ENCODE results near the gene WNT11.

WNT11 gene

DNA sequence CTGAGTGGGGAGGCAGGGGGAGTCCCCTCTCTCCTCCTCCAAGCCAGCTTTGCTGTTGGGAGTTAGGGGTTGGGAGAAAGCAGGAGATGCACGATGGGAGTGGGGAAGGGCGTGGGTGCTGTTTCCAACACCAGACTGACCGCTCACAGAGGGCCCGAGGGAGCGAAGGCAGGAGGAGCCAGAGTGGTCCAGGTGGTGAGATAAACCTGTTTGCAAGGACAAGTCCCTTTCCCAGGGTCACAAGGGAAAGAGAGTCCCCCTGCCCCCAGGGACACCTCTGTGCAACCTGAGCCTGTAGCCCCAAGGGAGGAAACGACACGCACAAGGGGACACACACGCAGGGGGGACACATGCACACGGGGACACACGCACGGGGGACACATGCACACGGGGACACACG lies 42.2 kb downstream of the WNT11 start:
- H3K9ac ChIP-seq (ENCODE audit: low read length) = no peak overlapping the region
- no peaks in the 10 kb centered on the region for H3K9me3 ChIP-seq (replicated peaks; ENCODE audit: insufficient read depth, low read length)
- DNase-seq = no peak
- no peak overlapping the region for H3K4me3 ChIP-seq (ENCODE audit: low read length)
- no peak for TF ChIP-seq EZH2phosphoT487 (IDR thresholded peaks at IDR 0.05; ENCODE audit: low read length)
- no peak for TF ChIP-seq EZH2 (optimal IDR thresholded peaks at IDR 0.05; ENCODE audit: low read depth, low read length)
- TF ChIP-seq, protein P1, sequence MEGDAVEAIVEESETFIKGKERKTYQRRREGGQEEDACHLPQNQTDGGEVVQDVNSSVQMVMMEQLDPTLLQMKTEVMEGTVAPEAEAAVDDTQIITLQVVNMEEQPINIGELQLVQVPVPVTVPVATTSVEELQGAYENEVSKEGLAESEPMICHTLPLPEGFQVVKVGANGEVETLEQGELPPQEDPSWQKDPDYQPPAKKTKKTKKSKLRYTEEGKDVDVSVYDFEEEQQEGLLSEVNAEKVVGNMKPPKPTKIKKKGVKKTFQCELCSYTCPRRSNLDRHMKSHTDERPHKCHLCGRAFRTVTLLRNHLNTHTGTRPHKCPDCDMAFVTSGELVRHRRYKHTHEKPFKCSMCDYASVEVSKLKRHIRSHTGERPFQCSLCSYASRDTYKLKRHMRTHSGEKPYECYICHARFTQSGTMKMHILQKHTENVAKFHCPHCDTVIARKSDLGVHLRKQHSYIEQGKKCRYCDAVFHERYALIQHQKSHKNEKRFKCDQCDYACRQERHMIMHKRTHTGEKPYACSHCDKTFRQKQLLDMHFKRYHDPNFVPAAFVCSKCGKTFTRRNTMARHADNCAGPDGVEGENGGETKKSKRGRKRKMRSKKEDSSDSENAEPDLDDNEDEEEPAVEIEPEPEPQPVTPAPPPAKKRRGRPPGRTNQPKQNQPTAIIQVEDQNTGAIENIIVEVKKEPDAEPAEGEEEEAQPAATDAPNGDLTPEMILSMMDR (IDR thresholded peaks at IDR 0.05; ENCODE audit: low read length) = no peak
- H3K27me3 ChIP-seq (replicated peaks; ENCODE audit: insufficient read depth, low read length) = no peaks in the 10 kb centered on the region
- H3K9me2 ChIP-seq (replicated peaks; ENCODE audit: insufficient read depth, low read length) = no peaks in the 10 kb centered on the region
- H3K4me1 ChIP-seq (ENCODE audit: low read length) = no peaks in the 10 kb centered on the region
- no peak overlapping the region for H2AFZ ChIP-seq (ENCODE audit: low read length)
- no peak overlapping the region for H3K27ac ChIP-seq (ENCODE audit: low read length)
- no peak overlapping the region for H3K4me2 ChIP-seq (ENCODE audit: low read depth, low read length)
- H3K79me2 ChIP-seq (ENCODE audit: low read length) = no peaks in the 10 kb centered on the region
- no peaks in the 10 kb centered on the region for H3K36me3 ChIP-seq (replicated peaks; ENCODE audit: insufficient read depth, low read length)
- H4K20me1 ChIP-seq (ENCODE audit: insufficient read depth, low read length) = no peaks in the 10 kb centered on the region
- H3F3A ChIP-seq (ENCODE audit: insufficient read depth, low read length) = no peaks in the 10 kb centered on the region

DNA sequence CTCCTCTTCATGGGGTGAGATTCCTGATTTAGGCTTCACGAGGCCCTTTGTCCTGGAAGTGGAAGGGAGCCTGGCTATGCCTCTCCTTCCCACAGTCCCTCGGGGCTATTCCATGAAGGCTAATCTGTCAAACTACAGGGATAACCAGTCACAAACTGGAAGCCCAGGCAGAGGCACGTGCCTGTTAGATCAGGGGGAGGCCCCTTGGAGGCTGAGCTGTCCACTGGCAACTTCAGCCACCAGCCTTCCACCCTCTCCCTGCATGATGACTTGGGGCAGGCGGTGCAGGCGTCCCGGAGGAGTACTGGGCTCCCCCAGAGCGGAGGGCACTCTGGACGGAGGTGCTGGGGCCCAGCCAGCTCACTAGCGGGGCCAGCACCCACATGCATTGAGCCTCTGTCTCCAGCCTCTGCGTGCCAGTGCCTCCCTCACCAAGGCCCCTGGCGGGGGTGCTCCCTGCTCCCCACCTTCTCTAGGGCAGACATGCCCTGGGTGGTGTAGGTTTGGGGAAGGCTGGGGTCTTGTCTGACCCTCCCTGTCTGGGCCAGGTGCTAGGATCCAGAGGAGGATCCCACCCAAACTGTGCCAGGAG lies 42.9 kb downstream of the WNT11 start:
- no peaks in the 10 kb centered on the region for H3F3A ChIP-seq (ENCODE audit: insufficient read depth, low read length)
- no peaks in the 10 kb centered on the region for H3K4me1 ChIP-seq (ENCODE audit: low read length)
- no peaks in the 10 kb centered on the region for H3K9me3 ChIP-seq (replicated peaks; ENCODE audit: insufficient read depth, low read length)
- no peak for DNase-seq
- no peaks in the 10 kb centered on the region for H4K20me1 ChIP-seq (ENCODE audit: insufficient read depth, low read length)
- H3K79me2 ChIP-seq (ENCODE audit: low read length) = no peaks in the 10 kb centered on the region
- H3K27ac ChIP-seq (ENCODE audit: low read length) = no peak overlapping the region
- no peak overlapping the region for H2AFZ ChIP-seq (ENCODE audit: low read length)
- H3K9ac ChIP-seq (ENCODE audit: low read length) = no peak overlapping the region
- H3K4me2 ChIP-seq (ENCODE audit: low read depth, low read length) = no peak overlapping the region
- H3K27me3 ChIP-seq (replicated peaks; ENCODE audit: insufficient read depth, low read length) = no peaks in the 10 kb centered on the region
- H3K9me2 ChIP-seq (replicated peaks; ENCODE audit: insufficient read depth, low read length) = no peaks in the 10 kb centered on the region
- TF ChIP-seq EZH2phosphoT487 (IDR thresholded peaks at IDR 0.05; ENCODE audit: low read length) = no peak
- no peak for TF ChIP-seq EZH2 (optimal IDR thresholded peaks at IDR 0.05; ENCODE audit: low read depth, low read length)
- TF ChIP-seq, protein P1 (IDR thresholded peaks at IDR 0.05; ENCODE audit: low read length) = no peak
- H3K36me3 ChIP-seq (replicated peaks; ENCODE audit: insufficient read depth, low read length) = no peaks in the 10 kb centered on the region
- no peak overlapping the region for H3K4me3 ChIP-seq (ENCODE audit: low read length)

DNA sequence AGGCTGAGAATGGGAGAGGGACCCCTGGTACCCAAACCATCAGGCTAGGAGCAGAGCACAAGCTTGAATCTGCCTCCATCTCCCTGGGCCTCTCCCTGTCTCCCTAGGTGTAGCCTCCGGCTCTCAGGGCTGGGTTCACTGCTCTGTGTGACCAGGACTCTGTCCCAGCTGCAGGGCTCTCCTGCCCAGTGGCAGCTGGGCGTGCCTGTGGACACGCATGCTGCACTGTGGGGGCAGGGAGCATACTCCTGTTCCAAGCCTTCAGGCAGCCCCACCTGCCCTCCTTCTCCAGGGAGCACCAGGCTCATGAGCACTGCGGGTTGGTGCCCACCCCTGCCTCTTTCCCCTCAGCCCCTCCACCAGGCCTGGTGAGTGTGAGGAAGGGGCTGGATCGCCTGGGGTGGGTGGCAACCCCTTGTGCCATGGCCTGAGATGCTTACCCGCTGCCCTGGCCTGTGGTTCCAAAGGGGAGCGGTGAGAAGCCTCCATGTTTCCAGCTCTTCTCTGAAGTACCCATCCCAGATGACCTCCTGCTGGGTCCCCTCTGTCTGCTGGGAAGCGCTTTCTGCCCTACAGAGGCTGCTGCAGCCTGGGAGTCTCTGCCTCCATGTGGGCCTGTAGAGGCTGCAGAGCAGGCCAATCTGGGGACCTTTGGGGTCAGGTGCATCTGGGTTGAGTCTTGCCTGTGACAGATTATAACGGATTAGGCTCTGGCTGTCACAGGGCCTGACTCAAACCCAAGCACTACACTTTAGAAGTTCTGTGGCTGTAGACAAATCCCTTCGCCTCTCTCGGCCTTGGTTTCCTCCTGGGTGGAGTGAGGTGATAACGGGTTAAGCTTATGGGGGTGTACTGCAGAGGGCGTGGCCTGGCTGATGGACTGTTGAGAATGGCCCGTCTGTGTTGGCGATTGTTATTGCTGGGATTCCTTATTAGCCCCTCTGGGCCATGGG lies 43.7 kb downstream of the WNT11 start:
- no peak overlapping the region for H3K9ac ChIP-seq (ENCODE audit: low read length)
- H2AFZ ChIP-seq (ENCODE audit: low read length) = no peak overlapping the region
- no peak overlapping the region for H3K4me2 ChIP-seq (ENCODE audit: low read depth, low read length)
- DNase-seq = no peak
- H3K4me1 ChIP-seq (ENCODE audit: low read length) = no peaks in the 10 kb centered on the region
- no peaks in the 10 kb centered on the region for H3K9me3 ChIP-seq (replicated peaks; ENCODE audit: insufficient read depth, low read length)
- H3K27me3 ChIP-seq (replicated peaks; ENCODE audit: insufficient read depth, low read length) = no peaks in the 10 kb centered on the region
- no peak overlapping the region for H3K4me3 ChIP-seq (ENCODE audit: low read length)
- no peaks in the 10 kb centered on the region for H3K36me3 ChIP-seq (replicated peaks; ENCODE audit: insufficient read depth, low read length)
- no peak overlapping the region for H3K27ac ChIP-seq (ENCODE audit: low read length)
- no peaks in the 10 kb centered on the region for H3F3A ChIP-seq (ENCODE audit: insufficient read depth, low read length)
- TF ChIP-seq, protein P1 (IDR thresholded peaks at IDR 0.05; ENCODE audit: low read length) = no peak
- TF ChIP-seq EZH2 (optimal IDR thresholded peaks at IDR 0.05; ENCODE audit: low read depth, low read length) (no peak), EZH2phosphoT487 (IDR thresholded peaks at IDR 0.05; ENCODE audit: low read length) (no peak)
- H3K79me2 ChIP-seq (ENCODE audit: low read length) = no peaks in the 10 kb centered on the region
- no peaks in the 10 kb centered on the region for H4K20me1 ChIP-seq (ENCODE audit: insufficient read depth, low read length)
- no peaks in the 10 kb centered on the region for H3K9me2 ChIP-seq (replicated peaks; ENCODE audit: insufficient read depth, low read length)

All from MM.1S (cell line).